Upper lobe of left lung (tissue), 6 donors: ENCODE results near the gene FAM240A. TPM values are rescaled to one million over a fixed set of nuclear protein-coding genes. Genes with fewer than 3 reads are reported as not detected.

Experiments used
- ATAC-seq, 2 donors: fragments of 200-7000 bp; cut with Tn5 transposase; one replicate each; pipeline ENCODE4 v1.9.1; 2022; ENCODE audit warnings: mild to moderate bottlenecking in 2 of 2, moderate library complexity in 2 of 2; ENCODE audit not compliant: low FRiP score in 2 of 2
- DNase-seq, 2 donors: peaks; one replicate each; pipeline ENCODE4 v3.0.0-alpha.2; 2019 to 2020
- H3K27ac ChIP-seq, 4 donors: fragments of 200-600 bp; sonication (generic); one replicate each; pipeline ENCODE4 v1.5.1; 2016 to 2019
- H3K27me3 ChIP-seq, 4 donors: fragments of 200-600 bp; sonication (generic); one replicate each; pipeline ENCODE4 v1.5.1; 2017 to 2019
- H3K36me3 ChIP-seq, 4 donors: fragments of 200-600 bp; sonication (generic); one replicate each; pipeline ENCODE4 v1.5.1; 2016 to 2019
- H3K4me1 ChIP-seq, 4 donors: fragments of 200-600 bp; sonication (generic); one replicate each; pipeline ENCODE4 v1.5.1; 2018 to 2019
- H3K4me3 ChIP-seq, 4 donors: fragments of 200-600 bp; sonication (generic); one replicate each; pipeline ENCODE4 v1.5.1; 2017 to 2019; ENCODE audit warnings: mild to moderate bottlenecking in 2 of 4, moderate library complexity in 1 of 4
- H3K9me3 ChIP-seq, 4 donors: fragments of 200-600 bp; sonication (generic); one replicate each; pipeline ENCODE4 v1.5.1; 2018 to 2019
- EP300 ChIP-seq, 4 donors: sonication (generic); formaldehyde crosslinking; IDR thresholded peaks; one replicate each; pipeline ENCODE4 v1.5.1; 2017; ENCODE audit warnings: antibody characterized with exemption in 4 of 4, control low read depth in 2 of 4
- POLR2A ChIP-seq, 4 donors: fragments of 450-650 bp; IDR thresholded peaks; one replicate each; pipeline ENCODE4 v1.5.1; 2016 to 2017; ENCODE audit warnings: antibody characterized with exemption in 4 of 4, mild to moderate bottlenecking in 2 of 4
- POLR2AphosphoS5 ChIP-seq, 2 donors: sonication (generic); formaldehyde crosslinking; IDR thresholded peaks; one replicate each; pipeline ENCODE4 v1.5.1; 2017; ENCODE audit warnings: antibody characterized with exemption in 2 of 2
- WGBS, 2 donors: methylation state at CpG; one replicate each; pipeline ENCODE4 v1.1.5; 2017 to 2018; 5-methylcytosine and 5-hydroxymethylcytosine counted together
- small RNA-seq, 4 donors: library from RNA; depleted of rRNA; stranded (forward); fragments of <200 nt; gene quantifications; one replicate each; pipeline ENCODE3, GENCODE V24; 2016
- total RNA-seq, 6 donors: library from RNA; depleted of rRNA in 4 of 6; stranded (reverse); fragments of >200 nt in 4 of 6; gene quantifications; one replicate each; pipeline versions ENCODE4 v1.1.0 to v1.2.1, GENCODE V29; 2016 to 2021
- TF ChIP-seq, protein P1 (sequence below), 6 experiments: fragments of 450-650 bp in 4 of 6; fragments of 200-600 bp in 2 of 6; sonication (generic) in 2 of 6; IDR thresholded peaks; one replicate each; pipeline ENCODE4 v1.5.1; 2016 to 2019; ENCODE audit warnings: antibody characterized with exemption in 6 of 6
- donor health status: DM: no; HTN: no; CAD: no; lungs with moderate emphysema.
- donor health status: DM: no; HTN: yes; CAD: no; lungs with severe emphysema.

FAM240A gene
- total RNA-seq, 6 donors from 2014 or later: not detected

DNA sequence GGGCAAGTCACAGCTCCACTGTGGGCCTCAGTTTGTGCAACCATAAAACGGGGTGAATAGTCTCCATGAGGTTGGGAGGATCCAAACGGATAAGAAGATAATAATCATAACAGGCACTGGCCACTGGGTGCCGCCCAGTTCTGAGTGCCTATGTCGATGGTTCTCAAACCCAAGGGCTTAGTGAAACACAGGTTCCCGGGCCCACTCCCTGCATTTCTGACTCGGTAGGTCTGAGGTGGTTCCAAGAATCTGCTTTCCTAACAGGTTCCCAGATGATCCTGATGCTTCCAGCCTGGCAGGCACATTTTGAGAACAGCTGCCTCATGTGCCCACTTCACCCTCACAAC, 60.0 kb downstream of the FAM240A start:
- DNase-seq (peak in 1 of 2 donors; percentile 14), ATAC-seq (no peak)
- no peak overlapping the region for H3K4me3 ChIP-seq
- no peaks in the 10 kb centered on the region for H3K9me3 ChIP-seq
- H3K36me3 ChIP-seq: peaks cover 2 to 67% (median 28%) of the 10 kb centered on the region in 4 donors
- 85 to 86% methylated on average over 4 to 6 of the region's 6 CpGs for WGBS, 2 donors
- no peaks in the 10 kb centered on the region for H3K27me3 ChIP-seq
- TF ChIP-seq POLR2AphosphoS5 (IDR thresholded peaks at IDR 0.05): no peak
- no peaks in the 10 kb centered on the region for H3K4me1 ChIP-seq
- H3K27ac ChIP-seq: no peak overlapping the region

DNA sequence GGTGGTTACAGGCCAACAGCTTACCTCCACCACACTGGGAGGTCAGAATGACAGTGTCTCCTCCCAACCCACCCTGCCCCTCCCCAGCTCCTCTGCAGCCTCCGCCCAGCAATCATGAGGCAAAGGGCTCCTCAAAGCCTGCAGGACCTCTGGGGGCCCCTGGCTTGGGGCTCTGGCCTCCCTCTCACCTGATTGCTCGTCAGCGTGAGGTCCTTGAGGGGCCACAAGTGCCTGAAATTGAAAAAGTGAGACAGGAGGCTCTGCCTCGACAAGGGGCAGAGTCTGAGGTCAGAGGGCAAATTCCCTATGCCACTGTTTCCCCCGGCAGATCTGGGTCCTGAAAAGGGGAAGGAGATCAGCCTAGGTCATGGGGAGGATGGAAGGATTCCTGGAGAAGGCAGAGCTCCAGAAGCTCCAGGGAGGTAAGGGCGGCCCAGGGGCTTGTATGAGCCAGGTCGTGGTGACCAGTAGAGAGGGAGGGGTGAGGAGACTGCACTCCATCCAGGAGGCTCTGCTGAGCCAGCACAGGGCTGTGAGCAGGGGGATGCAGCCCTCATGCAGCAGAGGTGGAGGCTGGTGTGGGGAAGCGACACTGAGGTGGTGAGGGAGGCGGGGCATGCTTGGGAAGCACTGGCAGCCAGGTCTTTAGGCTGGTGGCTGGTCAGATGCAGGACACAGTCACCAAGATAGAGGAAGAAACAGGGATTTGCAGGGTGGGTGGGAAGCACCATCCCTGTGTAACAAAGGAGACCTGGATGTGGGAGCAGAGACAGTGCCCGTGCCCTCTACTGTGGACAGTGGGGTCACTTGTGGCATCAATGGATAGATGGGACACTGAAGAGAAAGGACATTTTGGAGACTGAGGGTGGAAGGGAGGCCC, 61.1 kb downstream of the FAM240A start:
- Histone ChIP-seq H3K27me3 (no peaks in the 10 kb centered on the region), H3K27ac (no peak overlapping the region), H3K4me3 (no peak overlapping the region), H3K4me1 (no peaks in the 10 kb centered on the region), H3K9me3 (no peaks in the 10 kb centered on the region), H3K36me3 (peaks cover 2 to 74% (median 30%) of the 10 kb centered on the region in 4 donors)
- no peak for TF ChIP-seq POLR2A (IDR thresholded peaks at IDR 0.05)
- no peak for ATAC-seq
- WGBS, 2 donors: 87 to 92% methylated on average over 9 to 10 of the region's 10 CpGs
- DNase-seq: peak in 1 of 2 donors; percentile 10

DNA sequence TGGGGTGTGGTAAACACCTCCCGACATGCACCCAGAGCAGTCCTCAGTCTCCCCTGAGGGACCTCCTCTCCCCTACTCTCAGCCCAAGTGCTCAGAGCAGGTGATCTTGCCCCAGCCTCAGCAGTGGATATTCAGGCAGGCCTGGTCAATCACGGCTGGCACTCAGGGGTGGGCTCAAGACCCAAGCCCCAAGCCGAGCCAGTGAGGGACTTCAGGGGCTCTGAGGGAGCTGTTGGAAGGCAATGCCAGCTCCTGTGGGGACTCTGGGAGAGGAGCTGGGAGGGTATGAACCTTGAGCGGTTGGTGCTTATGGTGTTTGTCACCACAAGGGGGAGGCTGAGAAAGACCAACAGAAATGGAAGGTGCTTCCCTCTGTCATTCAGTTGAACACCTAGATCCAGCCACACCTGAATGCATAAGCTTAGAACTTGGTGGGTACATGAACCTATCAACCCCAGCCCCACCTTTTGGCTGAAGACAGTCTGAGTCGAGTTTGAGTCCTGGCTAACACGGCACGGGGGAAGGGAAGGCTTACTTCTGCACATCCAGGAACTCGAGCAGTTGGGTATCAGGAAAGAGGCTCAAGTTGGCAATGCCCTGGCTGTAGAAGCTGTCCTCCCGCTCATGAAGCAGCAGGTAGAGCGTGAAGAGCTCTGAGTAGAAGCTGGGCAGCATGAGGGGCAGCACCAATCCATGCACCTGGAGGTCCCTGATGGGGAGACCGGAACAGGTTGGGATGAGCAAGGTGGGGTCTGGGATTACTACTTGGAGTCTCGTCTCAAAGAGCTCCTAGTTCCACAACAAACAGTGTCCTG, 61.9 kb downstream of the FAM240A start:
- Histone ChIP-seq H3K9me3 (no peaks in the 10 kb centered on the region), H3K4me3 (no peak overlapping the region), H3K27me3 (no peaks in the 10 kb centered on the region), H3K36me3 (peaks cover 2 to 82% (median 30%) of the 10 kb centered on the region in 4 donors), H3K4me1 (no peaks in the 10 kb centered on the region), H3K27ac (no peak overlapping the region)
- ATAC-seq (no peak), DNase-seq (peak in 1 of 2 donors; percentile 16)
- no peak for TF ChIP-seq POLR2A (IDR thresholded peaks at IDR 0.05)
- TF ChIP-seq, protein P1, sequence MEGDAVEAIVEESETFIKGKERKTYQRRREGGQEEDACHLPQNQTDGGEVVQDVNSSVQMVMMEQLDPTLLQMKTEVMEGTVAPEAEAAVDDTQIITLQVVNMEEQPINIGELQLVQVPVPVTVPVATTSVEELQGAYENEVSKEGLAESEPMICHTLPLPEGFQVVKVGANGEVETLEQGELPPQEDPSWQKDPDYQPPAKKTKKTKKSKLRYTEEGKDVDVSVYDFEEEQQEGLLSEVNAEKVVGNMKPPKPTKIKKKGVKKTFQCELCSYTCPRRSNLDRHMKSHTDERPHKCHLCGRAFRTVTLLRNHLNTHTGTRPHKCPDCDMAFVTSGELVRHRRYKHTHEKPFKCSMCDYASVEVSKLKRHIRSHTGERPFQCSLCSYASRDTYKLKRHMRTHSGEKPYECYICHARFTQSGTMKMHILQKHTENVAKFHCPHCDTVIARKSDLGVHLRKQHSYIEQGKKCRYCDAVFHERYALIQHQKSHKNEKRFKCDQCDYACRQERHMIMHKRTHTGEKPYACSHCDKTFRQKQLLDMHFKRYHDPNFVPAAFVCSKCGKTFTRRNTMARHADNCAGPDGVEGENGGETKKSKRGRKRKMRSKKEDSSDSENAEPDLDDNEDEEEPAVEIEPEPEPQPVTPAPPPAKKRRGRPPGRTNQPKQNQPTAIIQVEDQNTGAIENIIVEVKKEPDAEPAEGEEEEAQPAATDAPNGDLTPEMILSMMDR (IDR thresholded peaks at IDR 0.05): no peak
- TF ChIP-seq POLR2AphosphoS5 (IDR thresholded peaks at IDR 0.05): no peak
- TF ChIP-seq EP300 (IDR thresholded peaks at IDR 0.05): no peak
- WGBS, 2 donors: 91 to 97% methylated on average over 10 to 11 of the region's 12 CpGs

DNA sequence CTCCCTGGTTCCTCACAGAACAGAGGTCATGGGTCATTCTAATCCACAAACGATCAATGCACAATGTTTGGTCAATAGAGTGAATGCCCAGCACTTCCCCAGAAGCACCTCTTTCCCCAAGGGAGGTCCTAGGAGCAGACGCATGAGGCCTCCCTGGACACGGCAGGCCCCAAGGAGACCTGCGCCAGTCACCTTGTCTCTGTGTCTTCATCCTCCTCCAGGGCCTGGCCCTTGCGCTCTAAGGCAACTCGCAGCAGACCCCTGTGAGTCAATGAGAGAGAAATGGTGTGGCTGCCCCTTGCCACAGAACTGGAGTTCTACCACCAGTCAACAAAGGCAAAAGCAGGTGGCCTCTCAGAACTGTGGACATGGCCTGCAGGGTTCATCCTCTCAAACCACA, 63.1 kb downstream of the FAM240A start:
- WGBS, 2 donors: 93 to 95% methylated on average over 6 of the region's 6 CpGs
- no peaks in the 10 kb centered on the region for H3K27me3 ChIP-seq

More for the DNA sequence above, 63.1 kb downstream of the FAM240A start:
- TF ChIP-seq EP300 (IDR thresholded peaks at IDR 0.05): no peak
- no peak for TF ChIP-seq POLR2A (IDR thresholded peaks at IDR 0.05)
- no peak for TF ChIP-seq POLR2AphosphoS5 (IDR thresholded peaks at IDR 0.05)
- TF ChIP-seq, protein P1 (IDR thresholded peaks at IDR 0.05): no peak
- DNase-seq (no peak), ATAC-seq (no peak)
- Histone ChIP-seq H3K9me3 (no peaks in the 10 kb centered on the region), H3K4me3 (no peak overlapping the region), H3K27ac (no peak overlapping the region), H3K4me1 (no peaks in the 10 kb centered on the region), H3K36me3 (peaks cover 2 to 90% (median 37%) of the 10 kb centered on the region in 4 donors)

Small RNA genes lying within 50 kb of the gene (small RNA-seq; reads per million reads assigned to genes)
- 0 reads per million in 4 donors for gene RF00591

Other genes starting within 250 kb of the FAM240A start
- gene CCR5, start 241.6 kb upstream of the FAM240A start, total RNA-seq: 1 to 10 TPM in 5 of 6 donors, under 1 TPM in 1; 0.33 to 8.6 (median 3.1) TPM
- 10 to 100 TPM in 4 of 6 donors, 1 to 10 TPM in 2; 4.2 to 25.5 (median 13.7) TPM for gene CCRL2, start 205.3 kb upstream of the FAM240A start, total RNA-seq
- gene LTF, start 147.6 kb upstream of the FAM240A start, total RNA-seq: 10 to 100 TPM in 3 of 6 donors, 1 to 10 TPM in 3; 3.3 to 85.9 (median 12.5) TPM
- gene RTP3, start 114.5 kb upstream of the FAM240A start, total RNA-seq: not detected
- gene LRRC2, start 46.2 kb upstream of the FAM240A start, total RNA-seq: 1 to 10 TPM; 1.1 to 4.2 (median 1.5) TPM
- 100 to 1,000 TPM in 2 of 6 donors, 10 to 100 TPM in 4; 54.2 to 299 (median 66.9) TPM for gene ALS2CL, start 81.2 kb downstream of the FAM240A start, total RNA-seq
- 1 to 10 TPM in 3 of 6 donors, under 1 TPM in 2, not detected in 1; 0.49 to 2.1 (median 1.2) TPM for gene TMIE, start 88.9 kb downstream of the FAM240A start, total RNA-seq
- gene PRSS50, start 105.3 kb downstream of the FAM240A start, total RNA-seq: 1 to 10 TPM in 1 of 6 donors, under 1 TPM in 5; 0.10 to 4.2 (median 0.40) TPM